ENCODE data around the gene COL25A1. TPM values are rescaled to one million over a fixed set of nuclear protein-coding genes. Genes with fewer than 3 reads are reported as not detected.
"Not testable (repeated sequence)": the region's sequence is repeated elsewhere in the genome, so short reads cannot be mapped to it uniquely, and the experiment has no call there.

The COL25A1 gene
- total RNA-seq, 1 donor from 2014 or later, result 0.35 TPM

GRCh38 chr4:109119852-109120251 is 182.6 kb downstream of the COL25A1 start:
- H3K9me3 ChIP-seq, result no peaks in the 10 kb centered on the region
- no peaks in the 10 kb centered on the region for H3K36me3 ChIP-seq
- no peak for DNase-seq
- intact Hi-C loops (cut with DNase I), result no loop called here
- H3K4me1 ChIP-seq, result no peaks in the 10 kb centered on the region
- H3K27me3 ChIP-seq (ENCODE audit: low read depth), result no peaks in the 10 kb centered on the region
- ATAC-seq, result no peak
- no peak for TF ChIP-seq CTCF (IDR thresholded peaks at IDR 0.05)
- H3K4me3 ChIP-seq, result no peak overlapping the region
- H3K27ac ChIP-seq, result no peak overlapping the region

- intact Hi-C loops (cut with DNase I), result no loop called here
- TF ChIP-seq CTCF (IDR thresholded peaks at IDR 0.05), result no peak
- Histone ChIP-seq H3K9me3 (no peaks in the 10 kb centered on the region), H3K27me3 (ENCODE audit: low read depth) (no peaks in the 10 kb centered on the region), H3K4me3 (no peak overlapping the region), H3K4me1 (no peaks in the 10 kb centered on the region), H3K36me3 (no peaks in the 10 kb centered on the region), H3K27ac (no peak overlapping the region)
- DNase-seq (no peak), ATAC-seq (no peak)
Observed at GRCh38 chr4:109118635-109119034, 183.8 kb downstream of the COL25A1 start.

GRCh38 chr4:109114501-109114900 is 188.0 kb downstream of the COL25A1 start:
- ATAC-seq, result no peak
- no peaks in the 10 kb centered on the region for H3K36me3 ChIP-seq

GRCh38 chr4:109113521-109113920 is 188.9 kb downstream of the COL25A1 start:
- DNase-seq, result no peak
- no peak for ATAC-seq
- TF ChIP-seq CTCF (IDR thresholded peaks at IDR 0.05), result no peak
- Histone ChIP-seq H3K36me3 (no peaks in the 10 kb centered on the region), H3K27me3 (ENCODE audit: low read depth) (no peaks in the 10 kb centered on the region), H3K4me1 (no peaks in the 10 kb centered on the region), H3K4me3 (no peak overlapping the region), H3K9me3 (no peaks in the 10 kb centered on the region), H3K27ac (no peak overlapping the region)
- intact Hi-C loops (cut with DNase I), result no loop called here

More at GRCh38 chr4:109114501-109114900, 188.0 kb downstream of the COL25A1 start:
- TF ChIP-seq CTCF (IDR thresholded peaks at IDR 0.05), result no peak
- Histone ChIP-seq H3K27me3 (ENCODE audit: low read depth) (no peaks in the 10 kb centered on the region), H3K4me3 (no peak overlapping the region), H3K27ac (no peak overlapping the region), H3K9me3 (no peaks in the 10 kb centered on the region), H3K4me1 (no peaks in the 10 kb centered on the region)
- no peak for DNase-seq
- intact Hi-C loops (cut with DNase I), result no loop called here

- no peak for TF ChIP-seq CTCF (IDR thresholded peaks at IDR 0.05)
- no peaks in the 10 kb centered on the region for H3K36me3 ChIP-seq
- H3K27me3 ChIP-seq (ENCODE audit: low read depth), result no peaks in the 10 kb centered on the region
- no peaks in the 10 kb centered on the region for H3K9me3 ChIP-seq
- intact Hi-C loops (cut with DNase I), result no loop called here
- no peak overlapping the region for H3K4me3 ChIP-seq
- ATAC-seq (no peak), DNase-seq (no peak)
- H3K4me1 ChIP-seq, result no peaks in the 10 kb centered on the region
- H3K27ac ChIP-seq, result no peak overlapping the region
Observed at GRCh38 chr4:109111031-109111430, 191.4 kb downstream of the COL25A1 start.

GRCh38 chr4:109108215-109108614 is 194.2 kb downstream of the COL25A1 start:
- H3K36me3 ChIP-seq; H3K27me3 ChIP-seq (ENCODE audit: low read depth); H3K9me3 ChIP-seq; H3K4me1 ChIP-seq; H3K4me3 ChIP-seq; ATAC-seq; H3K27ac ChIP-seq; intact Hi-C loops (cut with DNase I); DNase-seq: not testable (repeated sequence)
